HL-60 (cell line): ENCODE data around the gene IGF2BP3.

ENCODE experiments used
- CTCF ChIP-seq: IDR thresholded peaks from one replicate; pipeline ENCODE4 v1.5.1; 2011; ENCODE audit warnings: low read length, control low read depth, inconsistent platforms; ENCODE audit not compliant: insufficient read depth
- GABPA ChIP-seq: IDR thresholded peaks from 2 replicates; pipeline ENCODE4 v1.6.1; 2012; ENCODE audit warnings: low read depth
- SPI1 ChIP-seq: IDR thresholded peaks from 2 replicates; pipeline ENCODE4 v1.6.1; 2012; ENCODE audit warnings: low read depth, mild to moderate bottlenecking, borderline replicate concordance

GRCh38 chr7:23294549-23295400 is 175.5 kb downstream of the IGF2BP3 start:
- no peak for TF ChIP-seq CTCF
- TF ChIP-seq SPI1: no peak
- no peak for TF ChIP-seq GABPA
